ENCODE results near the gene IFI16.
A peak's percentile ranks its signal among the peaks of the same experiment; 100 is the strongest.

Gene IFI16

GRCh38 chr1:159058751-159059150 lies 49.0 kb downstream of the IFI16 start:
- DNase-seq (ENCODE audit: low read depth in 2 of 2, low spot score in 1 of 2): no peak

- DNase-seq (ENCODE audit: low read depth in 2 of 2, low spot score in 1 of 2): no peak
These were observed 55.4 kb downstream of the IFI16 start for GRCh38 chr1:159065106-159065505.

GRCh38 chr1:159066108-159066507 lies 56.4 kb downstream of the IFI16 start:
- no peak for DNase-seq (ENCODE audit: low read depth in 2 of 2, low spot score in 1 of 2)

GRCh38 chr1:159067699-159068621 lies 58.3 kb downstream of the IFI16 start:
- DNase-seq (ENCODE audit: low read depth in 2 of 2, low spot score in 1 of 2): no peak

- no peak for DNase-seq (ENCODE audit: low read depth in 2 of 2, low spot score in 1 of 2)
These were observed 59.2 kb downstream of the IFI16 start for GRCh38 chr1:159068886-159069285.

- DNase-seq (ENCODE audit: low read depth in 2 of 2, low spot score in 1 of 2): no peak
These were observed 62.4 kb downstream of the IFI16 start for GRCh38 chr1:159071970-159072582.

- DNase-seq (ENCODE audit: low read depth in 2 of 2, low spot score in 1 of 2): peak; percentile 25 to 32
These were observed 66.9 kb downstream of the IFI16 start, which contains the start of gene AIM2 for GRCh38 chr1:159076438-159077119. Gene AIM2, minus strand, starts transcription at chr1:159076766. Its CDS starts 3,267 bp downstream, at chr1:159073499.

- DNase-seq (ENCODE audit: low read depth in 2 of 2, low spot score in 1 of 2): peak; percentile 74 to 95
These were observed 67.6 kb downstream of the IFI16 start for GRCh38 chr1:159077120-159077961.

GRCh38 chr1:159079525-159079924 lies 69.8 kb downstream of the IFI16 start:
- DNase-seq (ENCODE audit: low read depth in 2 of 2, low spot score in 1 of 2): no peak

GRCh38 chr1:159081626-159082025 lies 71.9 kb downstream of the IFI16 start:
- DNase-seq (ENCODE audit: low read depth in 2 of 2, low spot score in 1 of 2): no peak

- no peak for DNase-seq (ENCODE audit: low read depth in 2 of 2, low spot score in 1 of 2)
These were observed 73.3 kb downstream of the IFI16 start for GRCh38 chr1:159083013-159083412.

GRCh38 chr1:159084152-159084551 lies 74.4 kb downstream of the IFI16 start:
- DNase-seq (ENCODE audit: low read depth in 2 of 2, low spot score in 1 of 2): no peak

- DNase-seq (ENCODE audit: low read depth in 2 of 2, low spot score in 1 of 2): no peak
These were observed 75.2 kb downstream of the IFI16 start for GRCh38 chr1:159084867-159085266.

- no peak for DNase-seq (ENCODE audit: low read depth in 2 of 2, low spot score in 1 of 2)
These were observed 78.3 kb downstream of the IFI16 start for GRCh38 chr1:159088050-159088449.

GRCh38 chr1:159088546-159089183 lies 79.0 kb downstream of the IFI16 start:
- DNase-seq (ENCODE audit: low read depth in 2 of 2, low spot score in 1 of 2): no peak

GRCh38 chr1:159089184-159089791 lies 79.6 kb downstream of the IFI16 start:
- DNase-seq (ENCODE audit: low read depth in 2 of 2, low spot score in 1 of 2): no peak

GRCh38 chr1:159090286-159091179 lies 80.8 kb downstream of the IFI16 start:
- DNase-seq (ENCODE audit: low read depth in 2 of 2, low spot score in 1 of 2): no peak

GRCh38 chr1:159091180-159091560 lies 81.5 kb downstream of the IFI16 start:
- DNase-seq (ENCODE audit: low read depth in 2 of 2, low spot score in 1 of 2): no peak

- DNase-seq (ENCODE audit: low read depth in 2 of 2, low spot score in 1 of 2): no peak
These were observed 81.9 kb downstream of the IFI16 start for GRCh38 chr1:159091607-159092031.

All from stimulated activated CD8-positive, alpha-beta memory T cell treated with anti-CD3 and anti-CD28 coated beads, Interleukin-4, amount 100 ng/mL, for 4 hours (primary cell).